ENCODE results near the gene THOC7. TPM values are rescaled to one million over a fixed set of nuclear protein-coding genes. Genes with fewer than 3 reads are reported as not detected.

The THOC7 gene
- total and polyA plus RNA-seq, 3 donors from 2014 or later: 22.5 to 85.5 (median 42.9) TPM

DNA sequence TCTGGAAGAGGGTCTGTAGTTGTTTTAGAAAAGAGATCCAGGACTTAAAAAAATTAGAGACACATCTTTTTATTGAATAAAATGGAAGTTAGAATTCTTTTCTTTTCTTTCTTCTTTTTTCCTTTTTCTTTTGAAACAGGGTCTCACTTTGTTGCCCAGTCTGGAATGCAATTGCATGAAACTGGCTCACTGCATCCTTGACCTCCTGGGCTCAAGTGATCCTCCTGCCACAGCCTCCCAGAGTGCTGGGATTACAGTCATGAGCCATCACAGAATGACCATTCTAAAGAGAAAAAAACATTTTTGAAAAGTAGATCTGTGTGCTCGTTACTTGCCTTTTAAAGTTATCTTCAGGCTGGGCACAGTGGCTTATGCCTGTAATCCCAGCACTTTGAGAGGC, 3.6 kb upstream of the THOC7 start:
- H3K27me3 ChIP-seq: no peaks in the 10 kb centered on the region
- H3K4me3 ChIP-seq: no peak overlapping the region
- DNase-seq: no peak
- no peak overlapping the region for H3K27ac ChIP-seq
- peaks cover 14% of the 10 kb centered on the region for H3K4me1 ChIP-seq
- intact Hi-C loops (cut with DNase I; ENCODE audit: low total_unique reads): no loop called here
- no peaks in the 10 kb centered on the region for H3K9me3 ChIP-seq
- TF ChIP-seq POLR2A (IDR thresholded peaks at IDR 0.05) (no peak), CTCF (IDR thresholded peaks at IDR 0.05) (no peak)
- no peaks in the 10 kb centered on the region for H3K36me3 ChIP-seq (ENCODE audit: low read depth, missing control alignments)
- WGBS, 2 donors: 94 to 96% methylated on average over 1 of the region's 1 CpG

GRCh38 chr3:63864965-63865327, 1.3 kb upstream of the THOC7 start:
- no peaks in the 10 kb centered on the region for H3K9me3 ChIP-seq
- no peaks in the 10 kb centered on the region for H3K27me3 ChIP-seq
- peak overlapping the region; percentile 96 to 98 for H3K4me3 ChIP-seq
- peaks cover 14% of the 10 kb centered on the region for H3K4me1 ChIP-seq
- peak overlapping the region; percentile 86 to 91 for H3K27ac ChIP-seq
- no peak for DNase-seq
- 1 to 4% methylated on average over 3 of the region's 3 CpGs for WGBS, 2 donors
- no peaks in the 10 kb centered on the region for H3K36me3 ChIP-seq (ENCODE audit: low read depth, missing control alignments)
- TF ChIP-seq POLR2A (IDR thresholded peaks at IDR 0.05) (no peak), CTCF (IDR thresholded peaks at IDR 0.05) (no peak)
- intact Hi-C loops (cut with DNase I; ENCODE audit: low total_unique reads): no loop called here

DNA sequence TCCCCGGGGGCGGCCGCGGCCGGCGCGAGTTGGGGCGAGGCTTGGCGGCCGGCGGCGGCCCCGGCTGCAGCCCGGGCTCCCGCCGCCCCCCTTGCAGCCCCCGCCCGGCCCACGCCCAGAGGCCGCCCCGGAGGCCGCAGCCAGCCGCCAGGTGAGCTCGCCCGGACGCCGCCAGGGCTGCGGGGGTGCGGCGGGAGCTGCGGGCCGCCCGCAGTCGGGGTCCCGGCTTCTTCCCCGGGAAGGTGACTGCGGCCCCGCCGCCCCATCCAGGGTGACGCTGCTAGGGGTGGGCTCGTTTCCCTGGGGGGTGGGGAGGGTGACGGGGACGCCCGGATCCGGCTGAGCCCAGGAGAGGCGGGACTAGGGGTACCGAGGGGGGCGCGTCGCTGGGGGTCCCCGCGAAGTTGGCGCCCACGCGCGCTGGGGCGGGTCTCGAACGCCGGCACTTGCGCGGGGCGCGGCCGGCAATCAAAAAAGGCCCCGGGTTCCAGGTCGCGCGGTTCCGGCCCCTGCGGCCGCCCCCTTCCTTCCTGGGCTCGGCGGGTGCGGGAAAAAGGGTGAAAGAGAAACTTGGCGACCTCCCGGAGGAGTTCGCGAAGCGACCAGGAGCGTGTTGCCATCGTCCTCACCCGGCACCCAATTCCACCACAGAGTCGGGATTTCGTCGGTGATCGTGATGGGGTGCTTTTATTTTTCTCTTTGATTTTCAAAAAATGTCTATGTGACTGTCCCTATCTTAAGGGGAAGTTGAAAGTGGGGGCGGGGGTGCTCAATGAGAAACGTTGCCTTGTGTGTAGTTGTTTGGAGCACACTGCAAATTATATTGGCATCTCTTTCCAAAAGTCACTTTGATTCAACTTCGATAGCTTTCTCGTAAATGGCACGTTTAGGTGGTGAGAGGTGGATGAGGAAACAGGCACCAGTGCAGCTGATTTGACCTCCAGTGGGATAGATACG, 681 bp upstream of the THOC7 start:
- Histone ChIP-seq H3K27me3 (no peaks in the 10 kb centered on the region), H3K27ac (peak overlapping the region; percentile 86 to 91), H3K9me3 (no peaks in the 10 kb centered on the region), H3K4me3 (peak overlapping the region; percentile 96 to 98), H3K36me3 (ENCODE audit: low read depth, missing control alignments) (no peaks in the 10 kb centered on the region), H3K4me1 (peaks cover 14% of the 10 kb centered on the region)
- intact Hi-C loops (cut with DNase I; ENCODE audit: low total_unique reads): no loop called here
- 0% methylated on average over 25 to 32 of the region's 93 CpGs for WGBS, 2 donors
- peak; percentile 60 for DNase-seq
- TF ChIP-seq CTCF (IDR thresholded peaks at IDR 0.05): no peak

DNA sequence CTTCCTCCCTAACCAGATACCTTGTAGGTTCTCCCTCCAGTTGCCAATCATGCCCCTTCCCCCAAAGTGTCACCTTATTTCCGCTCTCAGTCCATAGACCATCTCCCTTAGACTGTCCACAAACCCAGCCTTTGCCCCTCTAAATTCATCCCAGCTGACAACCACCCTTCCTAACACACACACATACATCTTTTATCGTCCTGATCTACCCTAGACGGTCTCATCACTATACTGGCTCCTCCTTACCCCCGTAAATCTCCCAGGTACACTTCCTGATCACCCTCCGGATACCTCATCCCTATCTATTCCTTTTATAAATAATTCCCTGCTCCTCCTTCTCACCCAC, 828 bp downstream of the THOC7 start:
- H3K27me3 ChIP-seq: no peaks in the 10 kb centered on the region
- no peaks in the 10 kb centered on the region for H3K9me3 ChIP-seq
- intact Hi-C loops (cut with DNase I; ENCODE audit: low total_unique reads): no loop called here
- TF ChIP-seq POLR2A (IDR thresholded peaks at IDR 0.05): no peak
- no peak for TF ChIP-seq CTCF (IDR thresholded peaks at IDR 0.05)
- H3K36me3 ChIP-seq (ENCODE audit: low read depth, missing control alignments): no peaks in the 10 kb centered on the region
- 16 to 18% methylated on average over 5 of the region's 5 CpGs for WGBS, 2 donors
- no peak for DNase-seq
- H3K4me3 ChIP-seq: peak overlapping the region; percentile 96 to 98
- peak overlapping the region; percentile 93 to 96 for H3K27ac ChIP-seq
- peaks cover 14% of the 10 kb centered on the region for H3K4me1 ChIP-seq

- TF ChIP-seq POLR2A (IDR thresholded peaks at IDR 0.05) (no peak), CTCF (IDR thresholded peaks at IDR 0.05) (no peak)
- DNase-seq: no peak
- no peaks in the 10 kb centered on the region for H3K9me3 ChIP-seq
- intact Hi-C loops (cut with DNase I; ENCODE audit: low total_unique reads): no loop called here
- H3K36me3 ChIP-seq (ENCODE audit: low read depth, missing control alignments): no peaks in the 10 kb centered on the region
- H3K4me1 ChIP-seq: peaks cover 14% of the 10 kb centered on the region
- H3K4me3 ChIP-seq: no peak overlapping the region
- WGBS, 2 donors: 81 to 82% methylated on average over 5 of the region's 5 CpGs
- no peak overlapping the region for H3K27ac ChIP-seq
- H3K27me3 ChIP-seq: no peaks in the 10 kb centered on the region
Observed at GRCh38 chr3:63861306-63861705, 2.3 kb downstream of the THOC7 start.
